ENCODE data around the gene CMSS1. TPM values are rescaled to one million over a fixed set of nuclear protein-coding genes. Genes with fewer than 3 reads are reported as not detected.

Gene CMSS1
- total RNA-seq, 1 experiment from 2014 or later, result 64.1 TPM

- no peak overlapping the region for H3K4me2 ChIP-seq (ENCODE audit: low read length)
- BruUV-seq (replicated peaks), result no TSS peak
- DNase-seq (ENCODE audit: low read depth, low spot score) (no peak), ATAC-seq (no peak)
- no peaks in the 10 kb centered on the region for H3K9me3 ChIP-seq (ENCODE audit: control insufficient read depth in 1 of 2, insufficient read depth in 1 of 2, low read depth in 1 of 2, low read length in 2 of 2)
- no peaks in the 10 kb centered on the region for H4K20me1 ChIP-seq (ENCODE audit: insufficient read depth)
- CTCF ChIA-PET, result no interaction called here
- no peak for TF ChIP-seq ZFX (IDR thresholded peaks at IDR 0.05)
- TF ChIP-seq ATF3 (IDR thresholded peaks at IDR 0.05), result no peak
- no peak for TF ChIP-seq CTCF (IDR thresholded peaks at IDR 0.05 in 2 of 3, conservative IDR thresholded peaks at IDR 0.05 in 1 of 3; ENCODE audit: borderline replicate concordance in 1 of 3, insufficient read depth in 1 of 3, low read depth in 2 of 3, low read length in 2 of 3)
- no peak for TF ChIP-seq TCF7L2 (IDR thresholded peaks at IDR 0.05; ENCODE audit: borderline replicate concordance, extremely low read depth, insufficient read depth, insufficient read length)
- no peak for TF ChIP-seq REST (IDR thresholded peaks at IDR 0.05; ENCODE audit: low read depth)
- TF ChIP-seq POLR2AphosphoS5 (IDR thresholded peaks at IDR 0.05; ENCODE audit: low read depth, low read length), result no peak
- no peak for TF ChIP-seq FOSL1 (IDR thresholded peaks at IDR 0.05; ENCODE audit: low read depth)
- TF ChIP-seq EZH2phosphoT487 (IDR thresholded peaks at IDR 0.05; ENCODE audit: borderline replicate concordance), result no peak
- POLR2A ChIA-PET, result no interaction called here
- no peak overlapping the region for H3K4me3 ChIP-seq (replicated peaks in 1 of 2; ENCODE audit: low read depth in 1 of 2, low read length in 2 of 2)
- peaks cover 1 to 3% of the 10 kb centered on the region in 2 experiments for H3K4me1 ChIP-seq (ENCODE audit: control insufficient read depth in 1 of 2, insufficient read depth in 2 of 2, low read length in 2 of 2)
- no peaks in the 10 kb centered on the region for H3K36me3 ChIP-seq (ENCODE audit: control insufficient read depth in 1 of 2, insufficient read depth in 2 of 2, low read length in 2 of 2)
- 0 out of 2 replicates have a peak, but pooled peaks cover 2% of the 10 kb centered on the region for H3K9me2 ChIP-seq (ENCODE audit: insufficient read depth)
- RAD21 ChIA-PET (ENCODE audit: low non-redundant PET in 1 of 2, low total read pairs in 2 of 2, uncharacterized antibody in 2 of 2, unreplicated experiment in 2 of 2), result no interaction called here
- intact Hi-C loops (cut with micrococcal nuclease), result no loop called here
- no peak overlapping the region for H3K9ac ChIP-seq (ENCODE audit: low read length)
- H3K27ac ChIP-seq (ENCODE audit: low read depth, low read length), result no peak overlapping the region
- H2AFZ ChIP-seq (ENCODE audit: low read depth, low read length, poor library complexity, severe bottlenecking), result no peak overlapping the region
- H3K27me3 ChIP-seq (ENCODE audit: insufficient read depth, low read length), result no peaks in the 10 kb centered on the region
- no peaks in the 10 kb centered on the region for H3K79me2 ChIP-seq (ENCODE audit: insufficient read depth, low read length)
Observed at GRCh38 chr3:100008081-100008698, 190.5 kb downstream of the CMSS1 start.
